Osteocyte (in vitro differentiated cells): ENCODE measurements around the gene PLEKHG3. TPM values are rescaled to one million over a fixed set of nuclear protein-coding genes. Genes with fewer than 3 reads are reported as not detected.

ENCODE experiments used
- DNase-seq: peaks from one replicate; pipeline ENCODE4 v3.0.0; 2021; ENCODE audit warnings: mixed read lengths; ENCODE audit not compliant: unreplicated experiment; ENCODE audit errors: extremely low spot score
- H3K27ac Mint-ChIP-seq: one replicate; pipeline ENCODE4 v1.8.0; 2021; ENCODE audit warnings: mild to moderate bottlenecking, mixed read lengths; ENCODE audit not compliant: unreplicated experiment
- H3K27me3 Mint-ChIP-seq: one replicate; pipeline ENCODE4 v1.8.0; 2021; ENCODE audit warnings: mixed read lengths; ENCODE audit not compliant: unreplicated experiment
- H3K36me3 Mint-ChIP-seq: one replicate; pipeline ENCODE4 v1.8.0; 2021; ENCODE audit warnings: mixed read lengths; ENCODE audit not compliant: unreplicated experiment
- H3K4me1 Mint-ChIP-seq: one replicate; pipeline ENCODE4 v1.8.0; 2021; ENCODE audit warnings: mixed read lengths; ENCODE audit not compliant: unreplicated experiment
- H3K4me3 Mint-ChIP-seq: one replicate; pipeline ENCODE4 v1.8.0; 2021; ENCODE audit warnings: mild to moderate bottlenecking, moderate library complexity, mixed read lengths; ENCODE audit not compliant: unreplicated experiment
- H3K9me3 Mint-ChIP-seq: one replicate; pipeline ENCODE4 v1.8.0; 2021; ENCODE audit warnings: mixed read lengths; ENCODE audit not compliant: unreplicated experiment
- CTCF ChIP-seq: fragments of 200-600 bp; sonication (generic); IDR thresholded peaks from 2 replicates; pipeline ENCODE4 v1.5.0; 2021; ENCODE audit warnings: antibody characterized with exemption, mild to moderate bottlenecking, moderate library complexity
- total RNA-seq: library from RNA; stranded (reverse); gene quantifications from 2 replicates; pipeline ENCODE4 v1.2.1, GENCODE V29; 2021

The PLEKHG3 gene
- total RNA-seq, 1 donor from 2014 or later = 96.3 TPM

- no peak overlapping the region for H3K4me3 Mint-ChIP-seq
- TF ChIP-seq CTCF = no peak
- H3K4me1 Mint-ChIP-seq = peaks cover 34% of the 10 kb centered on the region
- H3K27ac Mint-ChIP-seq = no peak overlapping the region
- H3K9me3 Mint-ChIP-seq = no peaks in the 10 kb centered on the region
- H3K36me3 Mint-ChIP-seq = peaks cover 36% of the 10 kb centered on the region
- no peak for DNase-seq
- no peaks in the 10 kb centered on the region for H3K27me3 Mint-ChIP-seq
Measured at GRCh38 chr14:64729386-64730060, 25.3 kb downstream of the PLEKHG3 start.

GRCh38 chr14:64730061-64730440, 25.8 kb downstream of the PLEKHG3 start:
- H3K9me3 Mint-ChIP-seq = no peaks in the 10 kb centered on the region
- H3K36me3 Mint-ChIP-seq = peaks cover 37% of the 10 kb centered on the region
- H3K4me1 Mint-ChIP-seq = peaks cover 31% of the 10 kb centered on the region
- H3K4me3 Mint-ChIP-seq = no peak overlapping the region
- no peak for DNase-seq
- no peak for TF ChIP-seq CTCF
- no peaks in the 10 kb centered on the region for H3K27me3 Mint-ChIP-seq
- H3K27ac Mint-ChIP-seq = no peak overlapping the region

- H3K9me3 Mint-ChIP-seq = no peaks in the 10 kb centered on the region
- DNase-seq = no peak
- H3K27me3 Mint-ChIP-seq = no peaks in the 10 kb centered on the region
- peaks cover 39% of the 10 kb centered on the region for H3K36me3 Mint-ChIP-seq
- no peak overlapping the region for H3K4me3 Mint-ChIP-seq
- peaks cover 28% of the 10 kb centered on the region for H3K4me1 Mint-ChIP-seq
- no peak overlapping the region for H3K27ac Mint-ChIP-seq
- TF ChIP-seq CTCF = no peak
Measured at GRCh38 chr14:64730681-64731080, 26.5 kb downstream of the PLEKHG3 start.

- no peak for TF ChIP-seq CTCF
- no peak overlapping the region for H3K4me3 Mint-ChIP-seq
- peaks cover 41% of the 10 kb centered on the region for H3K36me3 Mint-ChIP-seq
- H3K4me1 Mint-ChIP-seq = peaks cover 26% of the 10 kb centered on the region
- no peaks in the 10 kb centered on the region for H3K27me3 Mint-ChIP-seq
- H3K27ac Mint-ChIP-seq = no peak overlapping the region
- H3K9me3 Mint-ChIP-seq = no peaks in the 10 kb centered on the region
- no peak for DNase-seq
Measured at GRCh38 chr14:64731141-64731581, 26.9 kb downstream of the PLEKHG3 start.

GRCh38 chr14:64732066-64732465, 27.8 kb downstream of the PLEKHG3 start:
- no peaks in the 10 kb centered on the region for H3K27me3 Mint-ChIP-seq
- DNase-seq = no peak
- TF ChIP-seq CTCF = no peak
- H3K4me3 Mint-ChIP-seq = no peak overlapping the region
- H3K27ac Mint-ChIP-seq = no peak overlapping the region
- peaks cover 17% of the 10 kb centered on the region for H3K4me1 Mint-ChIP-seq
- H3K9me3 Mint-ChIP-seq = no peaks in the 10 kb centered on the region
- peaks cover 41% of the 10 kb centered on the region for H3K36me3 Mint-ChIP-seq
